Measurements from ENCODE around the gene PLCL1. TPM values are rescaled to one million over a fixed set of nuclear protein-coding genes. Genes with fewer than 3 reads are reported as not detected.

The PLCL1 gene
- 2.6 TPM for total RNA-seq (2013)
- polyA plus RNA-seq = 1 to 10 TPM in 1 of 3 donors, under 1 TPM in 2; 0.69 to 1.4 (median 0.79) TPM
- 0.83 and 0.96 TPM in 2 replicates for polyA minus RNA-seq
- 1.3 to 13.9 (median 9.2) reads per million in 11 experiments for total RNA-seq

DNA sequence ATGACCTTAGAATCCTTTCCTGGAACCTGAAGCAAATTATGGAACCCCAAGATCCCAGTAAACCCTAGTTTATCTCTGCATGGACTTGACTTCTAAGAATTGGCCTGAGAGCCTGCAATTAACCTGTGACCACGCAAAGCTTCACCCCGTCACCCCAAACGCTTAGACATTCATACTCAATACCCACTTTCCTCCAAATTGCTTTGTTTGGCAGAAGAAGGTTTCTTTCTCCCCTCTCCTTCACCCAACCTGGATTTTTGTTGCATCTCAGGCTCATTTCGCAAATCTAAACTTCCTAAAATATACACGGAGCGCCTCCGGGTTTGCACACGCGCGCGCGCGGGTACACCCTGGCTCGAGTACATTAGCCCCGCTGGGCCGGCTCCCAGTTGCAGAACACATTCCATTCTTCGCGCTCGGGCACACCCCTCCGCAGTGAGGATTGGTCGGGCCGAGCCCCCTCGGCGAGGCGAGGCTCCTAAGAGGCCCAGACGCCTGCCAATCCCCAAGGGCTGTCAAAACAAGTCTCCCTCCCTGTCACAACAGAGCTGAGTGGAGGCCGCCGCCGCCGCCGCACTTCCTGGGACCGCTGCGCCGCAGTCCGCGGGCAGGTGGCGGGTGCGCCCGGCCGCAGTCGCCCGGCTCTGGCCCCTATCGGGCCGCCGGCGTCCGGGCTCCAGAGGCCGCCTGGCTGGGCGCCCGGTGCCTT is at the start of gene PLCL1:
Gene PLCL1 (plus strand): TSS at position 545 of the 709 bp plus-strand sequence.
- Mint-ChIP-seq H3K27me3 (ENCODE audit: low read depth in 3 of 3) (peaks cover 10 to 16% (median 14%) of the 10 kb centered on the region in 3 donors), H3K4me3 (peak within 1 kb of the TSS; percentile 93 to 97), H3K36me3 (peaks cover 0 to 3% of the 10 kb centered on the region in 2 donors), H3K9me3 (peaks cover 0 to 1% (median 0%) of the 10 kb centered on the region in 7 donors), H3K4me1 (peaks cover 27% of the 10 kb centered on the region), H3K27ac (peak within 1 kb of the TSS in 3 of 7 donors; percentile 61 to 76 (median 63))
- H3K4me3 ChIP-seq (replicated peaks in 1 of 3; ENCODE audit: low read depth in 2 of 3, low read length in 3 of 3) = peak within 1 kb of the TSS; percentile 56 to 81 (median 65)
- WGBS (ENCODE audit: insufficient coverage) = under 1% methylated on average over 46 of the region's 50 CpGs
- H3K4me1 ChIP-seq (ENCODE audit: control insufficient read depth in 1 of 2, insufficient read depth in 2 of 2, low read length in 2 of 2) = peaks cover 22 to 33% of the 10 kb centered on the region in 2 donors
- no peaks in the 10 kb centered on the region for H3K36me3 ChIP-seq (replicated peaks in 1 of 2; ENCODE audit: control insufficient read depth in 1 of 2, insufficient read depth in 2 of 2, low read length in 2 of 2)
- DNase-seq = peak; percentile 67 to 85 (median 80)
- intact Hi-C loops (cut with micrococcal nuclease) = loop anchor here (5.0 to 10.0 kb wide), 3 partner anchors 323 to 493 kb away; no protein-coding TSS in a partner anchor
- H4K20me1 ChIP-seq (ENCODE audit: insufficient read depth, low read length) = no peaks in the 10 kb centered on the region
- TF ChIP-seq CTCF (IDR thresholded peaks at IDR 0.05) = no peak
- no peaks in the 10 kb centered on the region for H3K9me3 ChIP-seq (replicated peaks in 1 of 2; ENCODE audit: control insufficient read depth in 1 of 2, insufficient read depth in 1 of 2, low read length in 2 of 2)
- H3K79me2 ChIP-seq (ENCODE audit: insufficient read depth, low read length) = no peaks in the 10 kb centered on the region
- peak within 1 kb of the TSS; percentile 72 for H3K9ac ChIP-seq (ENCODE audit: insufficient read depth, low read length, poor library complexity, severe bottlenecking)
- H3K27me3 ChIP-seq (ENCODE audit: control insufficient read depth in 2 of 2, insufficient read depth in 2 of 2, low read length in 2 of 2) = peaks cover 0 to 13% of the 10 kb centered on the region in 2 donors
- H2AFZ ChIP-seq (ENCODE audit: insufficient read depth, low read depth, low read length, poor library complexity, severe bottlenecking) = peak within 1 kb of the TSS; percentile 92
- no peak within 1 kb of the TSS for H3K27ac ChIP-seq (ENCODE audit: low read depth in 1 of 2, low read length in 2 of 2)
- peak within 1 kb of the TSS; percentile 94 for H3K4me2 ChIP-seq (replicated peaks; ENCODE audit: extremely low read depth, low read length, poor library complexity, severe bottlenecking)

GRCh38 chr2:197759013-197759412 is 45.4 kb upstream of the PLCL1 start:
- WGBS (ENCODE audit: insufficient coverage) = 88% methylated on average over 2 of the region's 4 CpGs
- H3K27me3 Mint-ChIP-seq (ENCODE audit: low read depth in 3 of 3) = peaks cover 0 to 4% (median 2%) of the 10 kb centered on the region in 3 donors

More at GRCh38 chr2:197759013-197759412, 45.4 kb upstream of the PLCL1 start:
- H3K79me2 ChIP-seq (ENCODE audit: insufficient read depth, low read length) = no peaks in the 10 kb centered on the region
- no peak overlapping the region for H3K4me2 ChIP-seq (replicated peaks; ENCODE audit: extremely low read depth, low read length, poor library complexity, severe bottlenecking)
- no peak overlapping the region for H3K9ac ChIP-seq (ENCODE audit: insufficient read depth, low read length, poor library complexity, severe bottlenecking)
- H3K4me3 Mint-ChIP-seq = no peak overlapping the region
- no peaks in the 10 kb centered on the region for H3K36me3 ChIP-seq (replicated peaks in 1 of 2; ENCODE audit: control insufficient read depth in 1 of 2, insufficient read depth in 2 of 2, low read length in 2 of 2)
- H3K27ac Mint-ChIP-seq = no peak overlapping the region
- no peaks in the 10 kb centered on the region for H3K27me3 ChIP-seq (ENCODE audit: control insufficient read depth in 2 of 2, insufficient read depth in 2 of 2, low read length in 2 of 2)
- H3K4me3 ChIP-seq (replicated peaks in 1 of 3; ENCODE audit: low read depth in 2 of 3, low read length in 3 of 3) = no peak overlapping the region
- no peaks in the 10 kb centered on the region for H4K20me1 ChIP-seq (ENCODE audit: insufficient read depth, low read length)
- peaks cover 25 to 27% of the 10 kb centered on the region in 2 donors for H3K9me3 ChIP-seq (replicated peaks in 1 of 2; ENCODE audit: control insufficient read depth in 1 of 2, insufficient read depth in 1 of 2, low read length in 2 of 2)
- no peak overlapping the region for H2AFZ ChIP-seq (ENCODE audit: insufficient read depth, low read depth, low read length, poor library complexity, severe bottlenecking)
- H3K4me1 ChIP-seq (ENCODE audit: control insufficient read depth in 1 of 2, insufficient read depth in 2 of 2, low read length in 2 of 2) = no peaks in the 10 kb centered on the region
- H3K27ac ChIP-seq (ENCODE audit: low read depth in 1 of 2, low read length in 2 of 2) = no peak overlapping the region
- peaks cover 0 to 4% of the 10 kb centered on the region in 2 donors for H3K36me3 Mint-ChIP-seq
- intact Hi-C loops (cut with micrococcal nuclease) = no loop called here
- peaks cover 16 to 31% (median 25%) of the 10 kb centered on the region in 7 donors for H3K9me3 Mint-ChIP-seq
- no peaks in the 10 kb centered on the region for H3K4me1 Mint-ChIP-seq
- TF ChIP-seq CTCF (IDR thresholded peaks at IDR 0.05) = no peak
- DNase-seq = no peak

Measured in CD14-positive monocyte (primary cell).